GM19025 (cell line): ENCODE results near the gene HOXA7.

Source experiments
- ATAC-seq: cut with Tn5 transposase; IDR thresholded peaks from one replicate; pipeline ENCODE4 v1.9.1; 2021; ENCODE audit warnings: mild to moderate bottlenecking, low read depth, moderate library complexity; ENCODE audit not compliant: unreplicated experiment

HOXA7 gene

GRCh38 chr7:27194002-27194352, 37.5 kb upstream of the HOXA7 start:
- no peak for ATAC-seq

GRCh38 chr7:27193335-27194001, 37.0 kb upstream of the HOXA7 start:
- ATAC-seq: no peak

GRCh38 chr7:27192546-27193334, 36.3 kb upstream of the HOXA7 start:
- ATAC-seq: no peak

- ATAC-seq: no peak
Observed at GRCh38 chr7:27191833-27192545, 35.5 kb upstream of the HOXA7 start.

GRCh38 chr7:27191161-27191731, 34.8 kb upstream of the HOXA7 start:
- ATAC-seq: no peak

GRCh38 chr7:27189997-27190748, 33.7 kb upstream of the HOXA7 start:
- ATAC-seq: no peak

GRCh38 chr7:27189295-27189996, 33.0 kb upstream of the HOXA7 start:
- no peak for ATAC-seq

GRCh38 chr7:27188386-27189294, 32.2 kb upstream of the HOXA7 start:
- ATAC-seq: no peak

GRCh38 chr7:27187475-27188385, 31.3 kb upstream of the HOXA7 start:
- no peak for ATAC-seq

GRCh38 chr7:27186668-27187474, 30.4 kb upstream of the HOXA7 start:
- no peak for ATAC-seq

GRCh38 chr7:27185854-27186667, 29.6 kb upstream of the HOXA7 start:
- no peak for ATAC-seq

GRCh38 chr7:27185013-27185853, 28.8 kb upstream of the HOXA7 start, which contains the start of gene HOXA11:
TSS of gene HOXA11 (minus strand) at chr7:27185232. CDS start at chr7:27185144, 88 bp downstream.
- ATAC-seq: no peak

GRCh38 chr7:27184337-27185012, 28.0 kb upstream of the HOXA7 start:
- ATAC-seq: no peak

- ATAC-seq: no peak
Observed at GRCh38 chr7:27183682-27184336, 27.3 kb upstream of the HOXA7 start.
